GM12878 (cell line): ENCODE data around the gene AGBL1. TPM values are rescaled to one million over a fixed set of nuclear protein-coding genes. Genes with fewer than 3 reads are reported as not detected.

Experiments
- ATAC-seq: fragments of 200-7000 bp; cut with Tn5 transposase; 3 replicates; pipeline ENCODE4 v1.9.1; 2020; ENCODE audit warnings: mild to moderate bottlenecking, moderate library complexity
- BruUV-seq: library from RNA; stranded (reverse); fragments of 400-500 nt; replicated peaks from 2 replicates; lab custom pipeline; 2021; lab: Mats Ljungman, UMichigan
- CTCF ChIA-PET: fragments of 300-600 bp; sonication (Branson Sonifier 250); formaldehyde crosslinking; extraction: SDS; loops from one replicate; lab custom pipeline; 2021; ENCODE audit warnings: inconsistent platforms; lab: Yijun Ruan, JAX
- POLR2A ChIA-PET: fragments of 350-600 bp; formaldehyde crosslinking; extraction: SDS; loops from one replicate; lab custom pipeline; 2021; ENCODE audit warnings: inconsistent platforms; lab: Charles Lee
- RAD21 ChIA-PET: fragments of 300-600 bp; sonication (Branson Sonifier 250); formaldehyde crosslinking; loops from one replicate; lab custom pipeline; 2023; ENCODE audit warnings: antibody characterized with exemption; ENCODE audit not compliant: unreplicated experiment; lab: Charles Lee
- SMC1A ChIA-PET: fragments of 300-600 bp; sonication (Branson Sonifier 250); formaldehyde crosslinking; loops from one replicate; lab custom pipeline; 2023; ENCODE audit not compliant: unreplicated experiment, uncharacterized antibody; lab: Charles Lee
- DNase-seq: peaks from one replicate; pipeline ENCODE4 v3.0.0-alpha.2; 2011; ENCODE audit warnings: low read depth, low spot score
- FAIRE-seq: peaks from 3 replicates; lab custom pipeline; 2011; peaks lifted over from hg19 to GRCh38; lab: Jason Lieb, UNC
- H2AFZ ChIP-seq: 2 replicates; pipeline ENCODE4 v1.6.0; 2011; ENCODE audit warnings: low read depth, low read length, control low read depth; ENCODE audit not compliant: control insufficient read depth
- H3K27ac ChIP-seq: 2 replicates; pipeline ENCODE4 v1.5.1; 2011; ENCODE audit warnings: control low read depth; ENCODE audit not compliant: control insufficient read depth, insufficient read depth
- H3K27me3 ChIP-seq, 2 experiments: replicated peaks in 1 of 2; 2 replicates each; pipeline versions ENCODE4 v1.6.0 to v1.6.1; 2011; ENCODE audit warnings: low read length in 1 of 2; ENCODE audit not compliant: control insufficient read depth in 2 of 2, insufficient read depth in 2 of 2
- H3K36me3 ChIP-seq, 2 experiments: 2 replicates each; pipeline ENCODE4 v1.5.1; 2011; ENCODE audit warnings: low read length in 1 of 2; ENCODE audit not compliant: control insufficient read depth in 2 of 2, insufficient read depth in 2 of 2
- H3K4me1 ChIP-seq: 2 replicates; pipeline ENCODE4 v1.6.1; 2011; ENCODE audit warnings: mild to moderate bottlenecking, low read length, moderate library complexity, mixed read lengths; ENCODE audit not compliant: control insufficient read depth, insufficient read depth
- H3K4me2 ChIP-seq: 2 replicates; pipeline ENCODE4 v1.6.0; 2011; ENCODE audit warnings: control low read depth; ENCODE audit not compliant: control insufficient read depth, insufficient read depth
- H3K4me3 ChIP-seq: fragments of 200-600 bp; sonication (generic); 2 replicates; pipeline ENCODE4 v1.5.1; 2016
- H3K79me2 ChIP-seq: 2 replicates; pipeline ENCODE4 v1.6.0; 2011; ENCODE audit warnings: low read length; ENCODE audit not compliant: control insufficient read depth, insufficient read depth
- H3K9ac ChIP-seq: 2 replicates; pipeline ENCODE4 v1.8.0; 2011; ENCODE audit warnings: low read length, control low read depth, mixed read lengths; ENCODE audit not compliant: control insufficient read depth, insufficient read depth
- H3K9me3 ChIP-seq: replicated peaks from 3 replicates; pipeline ENCODE4 v1.5.1; 2011; ENCODE audit warnings: mild to moderate bottlenecking, low read length; ENCODE audit not compliant: control insufficient read depth, insufficient read depth
- H4K20me1 ChIP-seq: 2 replicates; pipeline ENCODE4 v1.6.0; 2011; ENCODE audit not compliant: control insufficient read depth, insufficient read depth
- CHD1 ChIP-seq: IDR thresholded peaks from 2 replicates; pipeline ENCODE4 v1.6.1; 2012; ENCODE audit warnings: low read depth, low read length, improper control_type of control experiment
- CTCF ChIP-seq, 3 experiments: IDR thresholded peaks in 2 of 3; conservative IDR thresholded peaks in 1 of 3; 2 replicates each; pipeline ENCODE4 v1.5.1; 2011; ENCODE audit warnings: low read depth in 3 of 3, low read length in 3 of 3, mild to moderate bottlenecking in 3 of 3, control low read depth in 2 of 3, moderate library complexity in 2 of 3, inconsistent platforms in 1 of 3, mixed read lengths in 1 of 3; ENCODE audit not compliant: control insufficient read depth in 2 of 3, insufficient read depth in 1 of 3; ENCODE audit errors: extremely low read depth in 1 of 3
- DPF2 ChIP-seq: fragments of 450-650 bp; IDR thresholded peaks from 2 replicates; pipeline ENCODE4 v1.6.1; 2017; ENCODE audit warnings: mild to moderate bottlenecking
- ETV6 ChIP-seq, 2 experiments: fragments of 450-650 bp in 1 of 2; IDR thresholded peaks in 1 of 2; conservative IDR thresholded peaks in 1 of 2; 2 replicates each; pipeline ENCODE4 v1.6.1; 2014; ENCODE audit warnings: antibody characterized with exemption in 1 of 2, borderline replicate concordance in 1 of 2, low read depth in 1 of 2, mild to moderate bottlenecking in 1 of 2, moderate library complexity in 1 of 2
- GABPA ChIP-seq: IDR thresholded peaks from 2 replicates; pipeline ENCODE4 v1.6.1; 2014; ENCODE audit warnings: antibody characterized with exemption, low read depth, mild to moderate bottlenecking, inconsistent platforms
- HDGF ChIP-seq: fragments of 450-650 bp; IDR thresholded peaks from 2 replicates; pipeline ENCODE4 v1.6.1; 2016; ENCODE audit warnings: antibody characterized with exemption
- MYB ChIP-seq: fragments of 150-350 bp; IDR thresholded peaks from 2 replicates; pipeline ENCODE4 v1.6.1; 2014; ENCODE audit warnings: mild to moderate bottlenecking, low read depth, low read length, borderline replicate concordance
- NR2C1 ChIP-seq: fragments of 450-650 bp; IDR thresholded peaks from 2 replicates; pipeline ENCODE4 v1.6.1; 2017; ENCODE audit warnings: antibody characterized with exemption, mild to moderate bottlenecking, moderate library complexity
- NR2F1 ChIP-seq: fragments of 450-650 bp; conservative IDR thresholded peaks from 2 replicates; pipeline ENCODE4 v1.6.1; 2017; ENCODE audit warnings: mild to moderate bottlenecking
- PAX5 ChIP-seq: IDR thresholded peaks from 2 replicates; pipeline ENCODE4 v1.6.1; 2011; ENCODE audit warnings: low read depth, low read length, borderline replicate concordance
- SIX5 ChIP-seq: IDR thresholded peaks from 2 replicates; pipeline ENCODE4 v1.6.1; 2011; ENCODE audit warnings: mild to moderate bottlenecking, low read depth, low read length, moderate library complexity; ENCODE audit not compliant: severe bottlenecking
- SMAD5 ChIP-seq: IDR thresholded peaks from 2 replicates; pipeline ENCODE4 v1.6.1; 2016; ENCODE audit warnings: antibody characterized with exemption, low read depth
- SREBF1 ChIP-seq: IDR thresholded peaks from 2 replicates; pipeline ENCODE4 v1.6.1; 2012; ENCODE audit warnings: mild to moderate bottlenecking, low read length
- SREBF2 ChIP-seq: IDR thresholded peaks from 2 replicates; pipeline ENCODE4 v1.6.1; 2012; ENCODE audit warnings: mild to moderate bottlenecking, low read length
- TCF12 ChIP-seq: IDR thresholded peaks from 2 replicates; pipeline ENCODE4 v1.6.1; 2011; ENCODE audit warnings: low read depth, mild to moderate bottlenecking, low read length
- WGBS: methylation state at CpG from one replicate; pipeline ENCODE4 v1.1.6; 2016; ENCODE audit warnings: low lambda C conversion rate; ENCODE audit not compliant: insufficient replicate concordance, insufficient coverage; ENCODE audit errors: missing lambda C conversion rate; 5-methylcytosine and 5-hydroxymethylcytosine counted together
- in situ Hi-C: fragments of 300-500 bp; cut with MboI; formaldehyde crosslinking; loops from 9 replicates; pipeline ENCODE4 v1.14.3; 2018; ENCODE audit warnings: mixed read lengths
- intact Hi-C: fragments of 100-400 bp; cut with micrococcal nuclease; formaldehyde crosslinking; loops from one replicate; pipeline ENCODE4 v1.14.2; 2022; ENCODE audit not compliant: unreplicated experiment
- polyA plus RNA-seq, 11 experiments: library from polyadenylated mRNA; depleted of rRNA in 4 of 11; unstranded in 6 of 11; stranded (reverse) in 5 of 11; fragments of >200 nt; fragmentation: Nextera tagmentation in 4 of 11; fragmentation: Illumina TruSeq in 1 of 11; extraction: Ambion mirVana in 4 of 11; extraction: Trizol in 1 of 11; gene quantifications; 1 replicate in 1 of 11; 2 replicates in 10 of 11; pipeline versions ENCODE4 v1.2.1 to v1.2.3, GENCODE V29; 2011 to 2016; ENCODE audit warnings: inconsistent platforms in 2 of 11, missing spikeins in 2 of 11, low read depth in 1 of 11
- total RNA-seq, 4 experiments: library from RNA; depleted of rRNA in 3 of 4; stranded (reverse); fragments of >200 nt in 3 of 4; fragmentation: Illumina TruSeq in 1 of 4; extraction: Trizol in 1 of 4; gene quantifications; 2 replicates each; pipeline versions ENCODE4 v1.2.1 to v1.2.3, GENCODE V29; 2013 to 2021

Gene AGBL1
- total and polyA plus RNA-seq, 10 of the 15 experiments (the other 5 are each of a cell fraction or from before 2014, with no cell fraction given), result not detected

- H2AFZ ChIP-seq, result no peak overlapping the region
- no peaks in the 10 kb centered on the region for H3K4me1 ChIP-seq
- H3K4me3 ChIP-seq, result no peak overlapping the region
- RAD21 ChIA-PET, result no interaction called here
- H3K4me2 ChIP-seq, result no peak overlapping the region
- CTCF ChIA-PET, result no interaction called here
- H3K9ac ChIP-seq, result no peak overlapping the region
- in situ Hi-C loops, result no loop called here
- SMC1A ChIA-PET, result no interaction called here
- H3K79me2 ChIP-seq, result no peaks in the 10 kb centered on the region
- POLR2A ChIA-PET, result no interaction called here
- no peak for DNase-seq
- no peak for TF ChIP-seq SMAD5
- H3K9me3 ChIP-seq, result no peaks in the 10 kb centered on the region; the same call in 2 of the 3 replicates
- H4K20me1 ChIP-seq, result no peaks in the 10 kb centered on the region
- no peak overlapping the region for H3K27ac ChIP-seq
- BruUV-seq, result no TSS peak
- H3K27me3 ChIP-seq, result no peaks in the 10 kb centered on the region
- ATAC-seq, result no peak
- no peaks in the 10 kb centered on the region for H3K36me3 ChIP-seq
- 38% methylated on average over 19 of the region's 21 CpGs for WGBS
- intact Hi-C loops, result no loop called here
- no peak for FAIRE-seq
These were observed 492.7 kb downstream of the AGBL1 start for GRCh38 chr15:86572368-86572841.

- no peak for FAIRE-seq
- Histone ChIP-seq H3K27ac (no peak overlapping the region), H3K9ac (no peak overlapping the region), H2AFZ (no peak overlapping the region), H3K4me3 (no peak overlapping the region), H3K4me2 (no peak overlapping the region), H3K27me3 (no peaks in the 10 kb centered on the region), H4K20me1 (no peaks in the 10 kb centered on the region), H3K79me2 (no peaks in the 10 kb centered on the region), H3K4me1 (no peaks in the 10 kb centered on the region), H3K36me3 (no peaks in the 10 kb centered on the region), H3K9me3 (no peaks in the 10 kb centered on the region; the same call in 2 of the 3 replicates)
- no TSS peak for BruUV-seq
- TF ChIP-seq ETV6 (conservative IDR thresholded peaks at IDR 0.05 in 1 of 2, IDR thresholded peaks at IDR 0.05 in 1 of 2; ENCODE audit: borderline replicate concordance in 1 of 2, low read depth in 1 of 2), result no peak
- TF ChIP-seq MYB, result no peak
- no peak for TF ChIP-seq PAX5
- no peak for TF ChIP-seq GABPA
- TF ChIP-seq SREBF2, result no peak
- no peak for TF ChIP-seq NR2C1
- TF ChIP-seq NR2F1, result no peak
- no peak for TF ChIP-seq TCF12
- TF ChIP-seq SREBF1, result no peak
- TF ChIP-seq SIX5, result no peak
- no peak for TF ChIP-seq CTCF (IDR thresholded peaks at IDR 0.05 in 2 of 3, conservative IDR thresholded peaks at IDR 0.05 in 1 of 3; ENCODE audit: control insufficient read depth in 2 of 3, extremely low read depth in 1 of 3, insufficient read depth in 1 of 3, low read depth in 3 of 3, low read length in 3 of 3)
- no peak for TF ChIP-seq CHD1
- TF ChIP-seq DPF2, result no peak
- TF ChIP-seq HDGF, result no peak
- ChIA-PET SMC1A (no interaction called here), POLR2A (no interaction called here), RAD21 (no interaction called here), CTCF (no interaction called here)
- no peak for DNase-seq
- 34% methylated on average over 3 of the region's 3 CpGs for WGBS
- in situ Hi-C loops, result no loop called here
- ATAC-seq, result no peak
- intact Hi-C loops, result no loop called here
These were observed 493.8 kb downstream of the AGBL1 start for GRCh38 chr15:86573476-86573875.
